Fibroblast of villous mesenchyme (primary cell): ENCODE data around the gene OLFML3. TPM values are rescaled to one million over a fixed set of nuclear protein-coding genes. Genes with fewer than 3 reads are reported as not detected.

Source experiments
- DNase-seq: peaks from one replicate; pipeline ENCODE4 v3.0.0-alpha.2; 2010; ENCODE audit warnings: low read depth
- H3K4me3 ChIP-seq: 2 replicates; pipeline ENCODE4 v1.5.1; 2011; ENCODE audit warnings: low read depth, mild to moderate bottlenecking, low read length
- total RNA-seq: library from RNA; depleted of rRNA; stranded (reverse); fragments of >200 nt; gene quantifications from 2 replicates; pipeline ENCODE4 v1.2.3, GENCODE V29; 2012
- TF ChIP-seq, protein P1 (sequence below): IDR thresholded peaks from 2 replicates; pipeline ENCODE4 v1.5.1; 2012; ENCODE audit warnings: low read depth, mild to moderate bottlenecking, low read length; ENCODE audit not compliant: insufficient read depth

Gene OLFML3
- total RNA-seq, 1 donor, result 107 TPM

DNA sequence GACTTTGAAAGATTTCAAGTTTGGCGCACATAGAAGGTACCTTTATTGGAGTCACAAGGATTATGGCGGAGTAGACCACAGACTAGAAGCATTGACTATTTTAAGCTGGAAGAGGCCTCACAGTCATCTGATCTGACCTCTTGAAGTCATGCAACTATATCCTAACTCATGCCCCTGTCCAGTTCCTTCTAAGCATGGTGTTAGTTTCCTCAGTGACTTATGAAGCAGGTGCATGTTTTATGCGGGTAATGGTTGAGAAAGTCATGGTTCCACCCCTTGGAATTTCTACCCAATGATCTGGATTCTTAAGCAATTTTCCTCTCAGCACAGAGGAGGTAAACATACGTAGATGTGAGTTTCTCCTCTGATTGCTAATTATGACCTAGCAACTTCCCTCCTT is 11.7 kb downstream of the OLFML3 start:
- H3K4me3 ChIP-seq, result no peak overlapping the region
- TF ChIP-seq, protein P1, sequence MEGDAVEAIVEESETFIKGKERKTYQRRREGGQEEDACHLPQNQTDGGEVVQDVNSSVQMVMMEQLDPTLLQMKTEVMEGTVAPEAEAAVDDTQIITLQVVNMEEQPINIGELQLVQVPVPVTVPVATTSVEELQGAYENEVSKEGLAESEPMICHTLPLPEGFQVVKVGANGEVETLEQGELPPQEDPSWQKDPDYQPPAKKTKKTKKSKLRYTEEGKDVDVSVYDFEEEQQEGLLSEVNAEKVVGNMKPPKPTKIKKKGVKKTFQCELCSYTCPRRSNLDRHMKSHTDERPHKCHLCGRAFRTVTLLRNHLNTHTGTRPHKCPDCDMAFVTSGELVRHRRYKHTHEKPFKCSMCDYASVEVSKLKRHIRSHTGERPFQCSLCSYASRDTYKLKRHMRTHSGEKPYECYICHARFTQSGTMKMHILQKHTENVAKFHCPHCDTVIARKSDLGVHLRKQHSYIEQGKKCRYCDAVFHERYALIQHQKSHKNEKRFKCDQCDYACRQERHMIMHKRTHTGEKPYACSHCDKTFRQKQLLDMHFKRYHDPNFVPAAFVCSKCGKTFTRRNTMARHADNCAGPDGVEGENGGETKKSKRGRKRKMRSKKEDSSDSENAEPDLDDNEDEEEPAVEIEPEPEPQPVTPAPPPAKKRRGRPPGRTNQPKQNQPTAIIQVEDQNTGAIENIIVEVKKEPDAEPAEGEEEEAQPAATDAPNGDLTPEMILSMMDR, result no peak
- no peak for DNase-seq

DNA sequence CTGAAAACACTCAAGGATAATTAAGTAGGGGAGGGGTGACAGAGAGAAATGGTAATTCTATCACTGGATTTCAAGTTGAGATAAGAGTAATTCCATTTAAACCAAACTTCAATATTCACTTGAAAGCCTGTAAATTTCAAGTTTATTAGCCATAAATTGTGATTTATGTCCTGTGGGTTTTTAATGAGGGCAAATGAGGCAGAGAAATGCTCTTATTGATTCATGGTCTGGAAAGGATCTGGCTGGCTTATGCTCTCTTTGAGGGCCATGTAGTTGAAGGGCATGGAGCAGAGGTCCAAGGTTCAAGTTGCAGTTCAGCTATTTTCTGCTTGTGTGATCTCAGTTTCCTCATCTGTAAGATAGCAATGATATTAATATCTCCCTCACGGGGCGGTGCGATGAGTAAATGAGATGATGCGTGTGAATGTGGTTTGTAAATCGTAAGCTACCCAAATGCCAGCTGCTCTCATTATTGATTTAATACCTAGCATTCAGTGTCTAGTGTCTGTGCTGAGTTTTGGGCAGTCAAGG is 12.3 kb downstream of the OLFML3 start:
- TF ChIP-seq, protein P1, result no peak
- peak; percentile 91 for DNase-seq
- H3K4me3 ChIP-seq, result no peak overlapping the region

DNA sequence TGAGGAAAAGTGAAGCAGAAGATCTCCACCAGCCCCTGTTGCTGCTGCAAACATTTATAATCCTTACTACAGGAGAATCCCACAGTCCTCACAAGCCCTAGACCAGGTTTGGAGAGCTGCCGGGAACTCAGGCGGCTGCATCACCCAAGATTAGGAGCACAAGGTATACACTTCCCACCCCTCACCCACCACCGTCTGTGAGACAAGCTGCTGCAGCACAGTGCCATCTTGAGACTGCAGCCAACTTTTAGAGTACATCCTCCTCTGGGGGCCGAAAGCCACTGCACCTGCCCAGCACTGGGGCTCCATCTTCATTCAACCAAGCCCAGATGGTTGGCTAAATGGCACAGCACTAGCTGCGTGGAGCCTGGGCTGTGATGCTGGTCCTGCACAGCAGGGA is 13.8 kb downstream of the OLFML3 start:
- H3K4me3 ChIP-seq, result no peak overlapping the region
- no peak for DNase-seq
- TF ChIP-seq, protein P1, result no peak

DNA sequence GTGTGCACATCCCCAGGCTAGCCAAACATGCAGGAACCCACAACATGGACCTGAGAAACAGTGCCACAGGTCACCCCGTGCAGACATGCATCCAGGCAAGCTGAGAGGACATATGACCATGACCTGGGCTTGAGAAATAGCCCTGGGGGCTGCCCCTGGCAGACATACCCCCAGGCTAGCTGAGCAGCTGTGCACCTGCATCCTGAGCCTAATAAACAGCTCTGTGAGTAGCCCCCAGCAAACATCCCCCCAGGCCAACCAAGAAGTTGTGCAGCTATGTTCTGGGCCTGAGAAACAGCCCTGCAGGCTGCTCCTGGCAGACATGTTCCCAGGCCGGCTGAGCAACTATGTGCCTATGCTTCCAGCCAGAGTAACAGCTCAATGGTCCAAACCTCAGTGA is 14.5 kb downstream of the OLFML3 start:
- H3K4me3 ChIP-seq, result no peak overlapping the region
- TF ChIP-seq, protein P1, result no peak
- no peak for DNase-seq

DNA sequence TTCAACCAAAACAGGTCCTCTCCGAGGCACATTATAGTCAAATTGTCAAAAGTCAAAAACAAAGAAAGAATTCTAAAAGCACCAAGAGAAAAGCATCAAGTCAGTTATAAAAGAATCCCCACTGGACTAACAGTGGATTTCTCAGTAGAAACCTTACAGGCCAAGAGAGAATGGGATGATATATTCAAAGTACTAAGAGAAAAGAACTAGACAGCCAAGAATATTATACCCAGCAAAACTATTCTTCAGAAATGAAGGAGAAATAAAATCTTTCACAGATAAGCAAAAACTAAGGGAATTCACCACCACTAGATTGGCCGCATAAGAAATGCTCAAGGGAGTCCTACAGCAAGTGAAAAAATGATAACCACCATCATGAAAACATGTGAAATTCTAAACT is 16.1 kb downstream of the OLFML3 start:
- TF ChIP-seq, protein P1, result no peak
- H3K4me3 ChIP-seq, result no peak overlapping the region
- DNase-seq, result no peak

DNA sequence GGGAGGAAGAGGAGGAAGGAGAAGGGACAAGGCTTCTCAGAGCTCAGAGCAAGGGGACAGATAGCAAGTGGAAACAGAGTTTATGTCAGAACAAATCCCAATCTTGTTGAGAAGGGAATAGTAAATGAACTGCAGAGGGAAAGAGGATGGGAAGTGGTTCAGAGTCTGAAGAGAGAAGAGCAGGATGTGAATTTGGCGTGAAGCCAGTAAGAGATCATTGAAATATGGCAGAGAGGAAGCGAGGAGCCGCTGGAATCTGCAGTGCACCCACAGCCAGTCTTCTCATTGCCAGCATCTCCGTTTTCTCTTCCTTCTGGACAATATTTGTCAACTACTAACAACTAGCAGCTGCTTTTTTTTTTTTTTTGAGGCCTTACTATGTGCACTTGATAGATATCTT is 19.1 kb downstream of the OLFML3 start:
- DNase-seq, result peak; percentile 66
- no peak overlapping the region for H3K4me3 ChIP-seq
- TF ChIP-seq, protein P1, result no peak

DNA sequence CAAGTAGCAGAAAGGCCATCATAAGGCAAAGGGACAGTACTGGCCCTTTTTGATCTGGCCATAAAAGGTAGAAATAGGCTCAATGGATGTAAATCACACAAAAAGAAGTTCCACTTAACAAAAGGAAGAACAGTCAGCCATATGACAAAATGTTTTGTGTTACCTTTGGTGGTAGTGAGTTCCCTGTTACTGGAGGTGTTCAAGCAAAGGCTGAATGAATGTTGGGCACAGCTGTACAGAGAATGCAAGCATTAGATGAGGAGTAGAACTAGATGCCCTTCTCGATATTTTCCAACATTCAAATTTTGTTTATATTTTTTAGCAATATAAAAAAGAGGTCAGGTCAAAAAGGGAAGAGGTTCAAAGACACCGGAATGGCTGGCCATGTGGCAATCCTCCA is 20.0 kb downstream of the OLFML3 start:
- no peak overlapping the region for H3K4me3 ChIP-seq
- TF ChIP-seq, protein P1, result no peak
- DNase-seq, result no peak
